Neural cell (in vitro differentiated cells): ENCODE results near the gene MBD5. TPM values are rescaled to one million over a fixed set of nuclear protein-coding genes. Genes with fewer than 3 reads are reported as not detected.

Experiments
- H2AFZ ChIP-seq: fragments of 200-600, 300-800 bp; sonication (generic), shearing (Covaris generic); 2 replicates; pipeline ENCODE4 v1.6.0; 2014; ENCODE audit warnings: low read depth, mild to moderate bottlenecking, antibody characterized with exemption, low read length, moderate library complexity
- H3F3A ChIP-seq: fragments of 200-600 bp; shearing (Covaris generic); 2 replicates; pipeline ENCODE4 v1.6.1; 2016; ENCODE audit warnings: mild to moderate bottlenecking, moderate library complexity, mixed read lengths, antibody characterized with exemption, low read length; ENCODE audit not compliant: insufficient read depth, poor library complexity, severe bottlenecking
- H3K27ac ChIP-seq: fragments of 200-600, 300-800 bp; sonication (generic), shearing (Covaris generic); 2 replicates; pipeline ENCODE4 v1.5.1; 2014; ENCODE audit warnings: mild to moderate bottlenecking, low read length, moderate library complexity
- H3K27me3 ChIP-seq: fragments of 300-800, 200-600 bp; sonication (generic), shearing (Covaris generic); 2 replicates; pipeline ENCODE4 v1.6.0; 2014; ENCODE audit warnings: mild to moderate bottlenecking, low read depth, low read length, moderate library complexity; ENCODE audit not compliant: insufficient read depth
- H3K36me3 ChIP-seq: fragments of 300-800, 200-600 bp; sonication (generic), shearing (Covaris generic); 2 replicates; pipeline ENCODE4 v1.5.1; 2014; ENCODE audit warnings: mild to moderate bottlenecking, antibody characterized with exemption, low read length, moderate library complexity; ENCODE audit not compliant: insufficient read depth
- H3K4me2 ChIP-seq: fragments of 300-800, 200-600 bp; sonication (generic), shearing (Covaris generic); 2 replicates; pipeline ENCODE4 v1.6.0; 2014; ENCODE audit warnings: mild to moderate bottlenecking, low read length
- H3K4me3 ChIP-seq: fragments of 300-800, 200-600 bp; sonication (generic), shearing (Covaris generic); 2 replicates; pipeline ENCODE4 v1.5.1; 2014; ENCODE audit warnings: mild to moderate bottlenecking, low read length, moderate library complexity
- H3K79me2 ChIP-seq: fragments of 200-600 bp; shearing (Covaris generic); replicated peaks from 2 replicates; pipeline ENCODE4 v1.6.0; 2014; ENCODE audit warnings: mild to moderate bottlenecking, low read length, moderate library complexity; ENCODE audit not compliant: insufficient read depth
- H3K9ac ChIP-seq: fragments of 300-800, 200-600 bp; sonication (generic), shearing (Covaris generic); 2 replicates; pipeline ENCODE4 v1.6.1; 2016; ENCODE audit warnings: mild to moderate bottlenecking, low read length, mixed read lengths
- H3K9me2 ChIP-seq: fragments of 200-600 bp; shearing (Covaris generic); 2 replicates; pipeline ENCODE4 v1.6.1; 2016; ENCODE audit warnings: mild to moderate bottlenecking, low read length, mixed read lengths; ENCODE audit not compliant: insufficient read depth
- H3K9me3 ChIP-seq: fragments of 200-600, 300-800 bp; sonication (generic), shearing (Covaris generic); 2 replicates; pipeline ENCODE4 v1.6.1; 2016; ENCODE audit warnings: mild to moderate bottlenecking, mixed run types, low read length, moderate library complexity, mixed read lengths
- H4K20me1 ChIP-seq: fragments of 200-600 bp; shearing (Covaris generic); 2 replicates; pipeline ENCODE4 v1.6.1; 2016; ENCODE audit warnings: mild to moderate bottlenecking, mixed run types; ENCODE audit not compliant: insufficient read depth
- CTCF ChIP-seq: fragments of 450-650 bp; IDR thresholded peaks from 2 replicates; pipeline ENCODE4 v1.5.1; 2014; ENCODE audit warnings: antibody characterized with exemption, mild to moderate bottlenecking, moderate library complexity; ENCODE audit not compliant: poor library complexity, severe bottlenecking
- EP300 ChIP-seq: fragments of 450-650 bp; conservative IDR thresholded peaks from 2 replicates; pipeline ENCODE4 v1.6.1; 2014; ENCODE audit warnings: antibody characterized with exemption, mild to moderate bottlenecking, moderate library complexity; ENCODE audit not compliant: poor library complexity, severe bottlenecking
- EZH2 ChIP-seq: fragments of 200-600, 300-800 bp; shearing (Covaris generic), sonication (generic); IDR thresholded peaks from 2 replicates; pipeline ENCODE4 v1.6.1; 2014; ENCODE audit warnings: antibody characterized with exemption, low read length, borderline replicate concordance, mild to moderate bottlenecking; ENCODE audit not compliant: insufficient read depth, poor library complexity, severe bottlenecking
- MXI1 ChIP-seq: fragments of 450-650 bp; conservative IDR thresholded peaks from 2 replicates; pipeline ENCODE4 v1.6.1; 2014; ENCODE audit warnings: antibody characterized with exemption, mild to moderate bottlenecking; ENCODE audit not compliant: poor library complexity, severe bottlenecking
- POLR2AphosphoS5 ChIP-seq: IDR thresholded peaks from 2 replicates; pipeline ENCODE4 v1.6.1; 2012
- RAD21 ChIP-seq: fragments of 450-650 bp; conservative IDR thresholded peaks from 2 replicates; pipeline ENCODE4 v1.6.1; 2014; ENCODE audit warnings: antibody characterized with exemption, mild to moderate bottlenecking, moderate library complexity
- REST ChIP-seq: IDR thresholded peaks from 2 replicates; pipeline ENCODE4 v1.6.1; 2012; ENCODE audit warnings: borderline replicate concordance
- SMC3 ChIP-seq: fragments of 450-650 bp; conservative IDR thresholded peaks from 2 replicates; pipeline ENCODE4 v1.6.1; 2014; ENCODE audit warnings: antibody characterized with exemption, mild to moderate bottlenecking, moderate library complexity; ENCODE audit not compliant: poor library complexity
- TAF1 ChIP-seq: IDR thresholded peaks from 2 replicates; pipeline ENCODE4 v1.6.1; 2012; ENCODE audit warnings: low read depth
- polyA plus RNA-seq: library from polyadenylated mRNA; depleted of rRNA; stranded (reverse); fragments of >200 nt; gene quantifications from 2 replicates; pipeline ENCODE4 v1.2.3, GENCODE V29; 2014

Gene MBD5
- polyA plus RNA-seq, 1 donor from 2014 or later = 9.7 TPM

GRCh38 chr2:148039783-148040182 is 18.9 kb downstream of the MBD5 start:
- Histone ChIP-seq H3K4me2 (no peak overlapping the region), H3K4me3 (no peak overlapping the region), H3K9me3 (no peaks in the 10 kb centered on the region), H3K27me3 (no peaks in the 10 kb centered on the region), H3K36me3 (no peaks in the 10 kb centered on the region), H2AFZ (no peak overlapping the region), H3K9me2 (no peaks in the 10 kb centered on the region), H3K9ac (no peak overlapping the region), H3K79me2 (peaks cover 32% of the 10 kb centered on the region), H3K27ac (no peak overlapping the region), H4K20me1 (no peaks in the 10 kb centered on the region), H3F3A (no peaks in the 10 kb centered on the region)
- TF ChIP-seq SMC3 (no peak), EP300 (no peak), CTCF (no peak), EZH2 (no peak), MXI1 (no peak), TAF1 (no peak), REST (no peak), RAD21 (no peak)

GRCh38 chr2:148042219-148042618 is 21.3 kb downstream of the MBD5 start:
- Histone ChIP-seq H2AFZ (no peak overlapping the region), H3K9ac (no peak overlapping the region), H3K9me2 (no peaks in the 10 kb centered on the region), H3K36me3 (no peaks in the 10 kb centered on the region), H3K4me2 (no peak overlapping the region), H3K4me3 (no peak overlapping the region), H3K27ac (no peak overlapping the region), H3K9me3 (no peaks in the 10 kb centered on the region), H3K79me2 (peaks cover 19% of the 10 kb centered on the region), H3K27me3 (no peaks in the 10 kb centered on the region), H4K20me1 (no peaks in the 10 kb centered on the region), H3F3A (no peaks in the 10 kb centered on the region)
- TF ChIP-seq RAD21 (no peak), CTCF (no peak), TAF1 (no peak), MXI1 (no peak), EP300 (no peak), SMC3 (no peak), POLR2AphosphoS5 (no peak), EZH2 (no peak), REST (no peak)
